Measurements from ENCODE around the gene IGF1R.

DNA sequence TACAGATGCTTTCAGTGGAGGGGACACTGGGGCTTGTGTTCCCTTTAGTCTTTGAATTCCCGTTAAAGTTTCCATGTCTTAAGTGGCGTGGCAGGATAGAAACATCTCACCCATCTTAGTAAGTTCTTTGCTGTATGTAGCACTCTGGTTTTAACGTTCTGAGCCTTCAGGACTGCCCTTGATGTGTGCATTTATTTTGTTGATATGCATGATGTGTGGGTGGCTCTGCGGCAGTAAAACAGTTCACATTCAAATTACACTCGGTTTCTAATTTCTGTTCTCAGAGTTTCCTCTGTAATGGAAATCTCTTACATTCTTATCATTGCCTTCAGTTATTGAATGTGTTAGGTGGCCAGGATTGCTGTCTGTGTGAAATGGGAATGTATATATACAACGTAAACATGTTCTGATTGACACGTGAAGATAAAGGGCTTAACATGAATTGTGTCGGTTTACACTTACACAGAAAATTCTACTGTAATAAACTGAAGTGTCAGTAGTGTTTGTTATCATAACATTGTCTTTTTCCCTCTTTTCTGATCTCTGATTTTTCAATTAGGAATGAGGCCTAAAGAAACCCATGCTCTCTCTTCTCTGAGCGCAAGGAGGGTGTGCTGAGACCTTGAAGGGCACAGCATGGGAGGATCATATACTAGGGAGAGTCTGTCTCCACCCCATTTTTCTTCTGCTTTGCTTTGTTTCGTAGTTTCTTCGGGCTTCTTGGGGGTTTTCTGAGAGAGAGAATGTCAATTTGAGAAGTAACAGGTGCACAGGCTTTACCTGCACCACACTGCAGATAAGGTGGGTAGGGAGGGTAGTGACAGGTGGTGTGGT, 51.5 kb downstream of the IGF1R start:
- TF ChIP-seq, protein P1, sequence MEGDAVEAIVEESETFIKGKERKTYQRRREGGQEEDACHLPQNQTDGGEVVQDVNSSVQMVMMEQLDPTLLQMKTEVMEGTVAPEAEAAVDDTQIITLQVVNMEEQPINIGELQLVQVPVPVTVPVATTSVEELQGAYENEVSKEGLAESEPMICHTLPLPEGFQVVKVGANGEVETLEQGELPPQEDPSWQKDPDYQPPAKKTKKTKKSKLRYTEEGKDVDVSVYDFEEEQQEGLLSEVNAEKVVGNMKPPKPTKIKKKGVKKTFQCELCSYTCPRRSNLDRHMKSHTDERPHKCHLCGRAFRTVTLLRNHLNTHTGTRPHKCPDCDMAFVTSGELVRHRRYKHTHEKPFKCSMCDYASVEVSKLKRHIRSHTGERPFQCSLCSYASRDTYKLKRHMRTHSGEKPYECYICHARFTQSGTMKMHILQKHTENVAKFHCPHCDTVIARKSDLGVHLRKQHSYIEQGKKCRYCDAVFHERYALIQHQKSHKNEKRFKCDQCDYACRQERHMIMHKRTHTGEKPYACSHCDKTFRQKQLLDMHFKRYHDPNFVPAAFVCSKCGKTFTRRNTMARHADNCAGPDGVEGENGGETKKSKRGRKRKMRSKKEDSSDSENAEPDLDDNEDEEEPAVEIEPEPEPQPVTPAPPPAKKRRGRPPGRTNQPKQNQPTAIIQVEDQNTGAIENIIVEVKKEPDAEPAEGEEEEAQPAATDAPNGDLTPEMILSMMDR (conservative IDR thresholded peaks at IDR 0.05) = no peak
- no peak for TF ChIP-seq ZFX (IDR thresholded peaks at IDR 0.05)
